GM06990 (cell line): ENCODE results near the gene MIPEP.

Experiments used
- DNase-seq: peaks from one replicate; pipeline ENCODE4 v3.0.0-alpha.2; 2011; ENCODE audit not compliant: insufficient read length; ENCODE audit errors: extremely low read depth
- H3K27me3 ChIP-seq: replicated peaks from 2 replicates; pipeline ENCODE4 v1.6.0; 2011; ENCODE audit warnings: low read length; ENCODE audit not compliant: control insufficient read depth, insufficient read depth
- H3K36me3 ChIP-seq: 2 replicates; pipeline ENCODE4 v1.5.1; 2011; ENCODE audit warnings: low read length; ENCODE audit not compliant: control insufficient read depth, insufficient read depth
- H3K4me3 ChIP-seq: replicated peaks from 2 replicates; pipeline ENCODE4 v1.5.1; 2011; ENCODE audit warnings: low read depth, mild to moderate bottlenecking, control low read depth, low read length
- CTCF ChIP-seq: IDR thresholded peaks from 2 replicates; pipeline ENCODE4 v1.5.1; 2011; ENCODE audit warnings: low read length, control low read depth, mild to moderate bottlenecking, inconsistent platforms; ENCODE audit not compliant: insufficient read depth, poor library complexity, severe bottlenecking

The MIPEP gene

GRCh38 chr13:23845105-23845725 is 44.0 kb downstream of the MIPEP start:
- peak overlapping the region; percentile 30 for H3K4me3 ChIP-seq
- no peak for DNase-seq

GRCh38 chr13:23844132-23844531 is 45.1 kb downstream of the MIPEP start:
- Histone ChIP-seq H3K36me3 (no peaks in the 10 kb centered on the region), H3K27me3 (no peaks in the 10 kb centered on the region), H3K4me3 (no peak overlapping the region)
- no peak for TF ChIP-seq CTCF
- no peak for DNase-seq

More at GRCh38 chr13:23845105-23845725, 44.0 kb downstream of the MIPEP start:
- Histone ChIP-seq H3K27me3 (no peaks in the 10 kb centered on the region), H3K36me3 (no peaks in the 10 kb centered on the region)
- TF ChIP-seq CTCF, result no peak

- no peak for TF ChIP-seq CTCF
- Histone ChIP-seq H3K27me3 (no peaks in the 10 kb centered on the region), H3K4me3 (no peak overlapping the region), H3K36me3 (no peaks in the 10 kb centered on the region)
- DNase-seq, result no peak
Observed at GRCh38 chr13:23843436-23843835, 45.8 kb downstream of the MIPEP start.

DNA sequence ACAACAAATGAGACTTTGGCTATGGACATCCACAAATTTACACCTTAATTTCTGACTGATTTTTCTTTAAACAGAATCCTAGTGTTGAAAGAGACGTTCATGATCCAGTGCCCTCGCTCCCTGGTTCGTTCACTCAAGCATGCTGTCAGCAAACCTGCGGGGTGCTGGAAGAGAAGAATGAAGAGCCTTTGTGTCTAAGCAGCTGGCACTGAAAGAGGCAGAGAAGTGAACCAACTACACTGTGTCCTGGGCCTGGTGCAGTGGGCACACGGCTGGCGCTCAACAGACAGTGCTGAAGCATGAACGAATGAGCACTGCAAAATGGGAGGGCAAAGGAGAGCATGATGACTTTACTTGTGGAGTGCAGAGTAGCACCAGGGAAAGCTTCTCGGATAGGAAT is 46.8 kb downstream of the MIPEP start:
- Histone ChIP-seq H3K4me3 (no peak overlapping the region), H3K27me3 (no peaks in the 10 kb centered on the region), H3K36me3 (no peaks in the 10 kb centered on the region)
- no peak for TF ChIP-seq CTCF
- no peak for DNase-seq

GRCh38 chr13:23833733-23834611 is 55.2 kb downstream of the MIPEP start:
- no peak for TF ChIP-seq CTCF
- Histone ChIP-seq H3K27me3 (no peaks in the 10 kb centered on the region), H3K4me3 (no peak overlapping the region), H3K36me3 (peaks cover 2% of the 10 kb centered on the region)
- DNase-seq, result no peak
